Thyroid gland (tissue), 4 donors: ENCODE results near the gene ABCA6.

Experiments used
- POLR2A ChIP-seq, 2 donors: fragments of 450-650 bp; IDR thresholded peaks; one replicate each; pipeline ENCODE4 v1.6.1; 2017; ENCODE audit warnings: antibody characterized with exemption in 2 of 2, mild to moderate bottlenecking in 2 of 2, moderate library complexity in 1 of 2
- TF ChIP-seq, protein P1 (sequence below), 6 experiments: fragments of 200-600 bp in 3 of 6; fragments of 450-650 bp in 3 of 6; sonication (generic) in 3 of 6; IDR thresholded peaks; one replicate each; pipeline ENCODE4 v1.5.1; 2016 to 2019; ENCODE audit warnings: antibody characterized with exemption in 6 of 6, mild to moderate bottlenecking in 2 of 6, inconsistent platforms in 1 of 6, moderate library complexity in 1 of 6

DNA sequence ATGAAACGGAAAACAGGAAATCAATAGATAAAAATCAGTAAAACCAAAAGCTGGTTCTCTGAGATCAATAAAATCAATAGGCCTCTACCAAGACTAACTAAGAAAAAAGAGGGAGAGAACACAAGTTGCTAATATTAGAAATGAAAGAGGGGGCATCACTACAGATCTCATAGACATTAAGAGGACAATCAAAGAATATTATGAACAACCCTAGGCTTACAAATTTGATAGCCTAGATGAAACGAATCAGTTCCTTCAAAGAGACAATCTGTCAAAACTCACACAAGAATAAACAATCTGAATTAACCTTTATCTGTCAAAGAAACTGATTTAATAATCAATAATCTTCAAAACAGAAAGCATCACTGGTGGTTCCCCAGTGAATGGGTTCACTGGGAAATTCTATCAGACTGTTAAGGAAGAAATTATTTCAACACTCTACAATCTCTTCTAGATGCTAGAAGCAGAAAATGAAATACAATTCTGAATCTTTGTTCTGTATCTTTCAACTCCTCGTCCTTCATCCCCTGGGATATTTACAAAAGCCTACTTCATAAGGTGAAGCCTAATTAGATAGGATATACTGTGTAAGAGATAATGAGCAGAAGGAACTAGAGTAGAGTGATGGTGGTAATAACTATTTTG lies 85.4 kb downstream of the ABCA6 start:
- TF ChIP-seq, protein P1, sequence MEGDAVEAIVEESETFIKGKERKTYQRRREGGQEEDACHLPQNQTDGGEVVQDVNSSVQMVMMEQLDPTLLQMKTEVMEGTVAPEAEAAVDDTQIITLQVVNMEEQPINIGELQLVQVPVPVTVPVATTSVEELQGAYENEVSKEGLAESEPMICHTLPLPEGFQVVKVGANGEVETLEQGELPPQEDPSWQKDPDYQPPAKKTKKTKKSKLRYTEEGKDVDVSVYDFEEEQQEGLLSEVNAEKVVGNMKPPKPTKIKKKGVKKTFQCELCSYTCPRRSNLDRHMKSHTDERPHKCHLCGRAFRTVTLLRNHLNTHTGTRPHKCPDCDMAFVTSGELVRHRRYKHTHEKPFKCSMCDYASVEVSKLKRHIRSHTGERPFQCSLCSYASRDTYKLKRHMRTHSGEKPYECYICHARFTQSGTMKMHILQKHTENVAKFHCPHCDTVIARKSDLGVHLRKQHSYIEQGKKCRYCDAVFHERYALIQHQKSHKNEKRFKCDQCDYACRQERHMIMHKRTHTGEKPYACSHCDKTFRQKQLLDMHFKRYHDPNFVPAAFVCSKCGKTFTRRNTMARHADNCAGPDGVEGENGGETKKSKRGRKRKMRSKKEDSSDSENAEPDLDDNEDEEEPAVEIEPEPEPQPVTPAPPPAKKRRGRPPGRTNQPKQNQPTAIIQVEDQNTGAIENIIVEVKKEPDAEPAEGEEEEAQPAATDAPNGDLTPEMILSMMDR (IDR thresholded peaks at IDR 0.05), result no peak
- TF ChIP-seq POLR2A (IDR thresholded peaks at IDR 0.05), result no peak
